ENCODE measurements around the gene SGMS1.

SGMS1 gene

DNA sequence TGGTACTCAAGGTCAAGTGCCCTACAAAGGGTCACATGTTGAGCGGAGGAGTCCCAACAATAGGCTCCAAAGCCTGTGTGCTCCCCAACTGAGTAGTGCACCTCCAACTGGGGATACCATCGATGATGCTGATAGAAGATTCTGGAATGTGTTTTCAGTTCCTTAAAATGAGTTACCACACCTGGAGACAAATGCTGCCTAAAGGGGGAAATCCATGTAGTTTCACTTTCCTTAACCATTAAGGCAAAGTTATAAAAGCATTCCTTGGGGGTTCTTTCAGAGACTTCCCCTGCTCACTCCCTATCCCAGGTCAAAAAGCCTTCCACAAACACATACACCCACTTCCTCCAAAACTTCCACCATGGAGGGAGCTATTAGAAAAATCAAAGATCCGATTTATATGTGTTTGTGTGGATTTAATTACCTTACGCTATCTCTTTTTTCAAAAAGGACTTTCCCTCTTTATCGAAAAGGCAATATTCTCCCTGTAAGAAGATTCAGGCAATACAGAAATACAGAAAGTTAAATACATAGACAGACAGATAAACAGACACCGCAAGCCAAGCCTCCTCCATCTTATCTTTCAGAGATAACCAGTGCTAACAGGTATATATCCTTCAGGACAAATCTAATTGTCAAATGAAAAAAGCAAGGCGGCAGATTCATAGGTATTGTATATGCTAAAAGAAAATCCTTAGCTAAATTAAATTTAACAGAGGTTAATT lies 236.6 kb downstream of the SGMS1 start:
- H3K27ac ChIP-seq: no peak overlapping the region
- TF ChIP-seq, protein P1, sequence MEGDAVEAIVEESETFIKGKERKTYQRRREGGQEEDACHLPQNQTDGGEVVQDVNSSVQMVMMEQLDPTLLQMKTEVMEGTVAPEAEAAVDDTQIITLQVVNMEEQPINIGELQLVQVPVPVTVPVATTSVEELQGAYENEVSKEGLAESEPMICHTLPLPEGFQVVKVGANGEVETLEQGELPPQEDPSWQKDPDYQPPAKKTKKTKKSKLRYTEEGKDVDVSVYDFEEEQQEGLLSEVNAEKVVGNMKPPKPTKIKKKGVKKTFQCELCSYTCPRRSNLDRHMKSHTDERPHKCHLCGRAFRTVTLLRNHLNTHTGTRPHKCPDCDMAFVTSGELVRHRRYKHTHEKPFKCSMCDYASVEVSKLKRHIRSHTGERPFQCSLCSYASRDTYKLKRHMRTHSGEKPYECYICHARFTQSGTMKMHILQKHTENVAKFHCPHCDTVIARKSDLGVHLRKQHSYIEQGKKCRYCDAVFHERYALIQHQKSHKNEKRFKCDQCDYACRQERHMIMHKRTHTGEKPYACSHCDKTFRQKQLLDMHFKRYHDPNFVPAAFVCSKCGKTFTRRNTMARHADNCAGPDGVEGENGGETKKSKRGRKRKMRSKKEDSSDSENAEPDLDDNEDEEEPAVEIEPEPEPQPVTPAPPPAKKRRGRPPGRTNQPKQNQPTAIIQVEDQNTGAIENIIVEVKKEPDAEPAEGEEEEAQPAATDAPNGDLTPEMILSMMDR (conservative IDR thresholded peaks at IDR 0.05): no peak

DNA sequence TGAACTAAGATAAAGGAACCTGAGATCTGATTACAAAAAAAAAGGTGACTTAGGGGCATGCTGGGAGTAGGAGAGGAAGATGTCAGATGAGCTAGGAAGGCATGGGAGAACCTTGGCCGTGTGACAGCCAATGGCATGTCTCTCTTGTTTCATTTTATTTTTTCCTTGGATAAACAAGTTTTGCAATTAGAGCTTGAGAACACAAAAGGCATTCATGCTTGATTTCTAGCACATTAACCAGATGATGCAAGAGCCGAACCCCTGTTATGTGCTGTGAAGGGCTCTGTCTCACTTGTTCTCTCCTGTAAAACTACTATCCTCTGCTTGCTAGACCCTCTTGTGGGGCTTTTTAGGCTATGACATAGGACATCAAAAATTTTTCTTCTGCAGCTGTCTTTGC lies 238.1 kb downstream of the SGMS1 start:
- H3K27ac ChIP-seq: no peak overlapping the region

DNA sequence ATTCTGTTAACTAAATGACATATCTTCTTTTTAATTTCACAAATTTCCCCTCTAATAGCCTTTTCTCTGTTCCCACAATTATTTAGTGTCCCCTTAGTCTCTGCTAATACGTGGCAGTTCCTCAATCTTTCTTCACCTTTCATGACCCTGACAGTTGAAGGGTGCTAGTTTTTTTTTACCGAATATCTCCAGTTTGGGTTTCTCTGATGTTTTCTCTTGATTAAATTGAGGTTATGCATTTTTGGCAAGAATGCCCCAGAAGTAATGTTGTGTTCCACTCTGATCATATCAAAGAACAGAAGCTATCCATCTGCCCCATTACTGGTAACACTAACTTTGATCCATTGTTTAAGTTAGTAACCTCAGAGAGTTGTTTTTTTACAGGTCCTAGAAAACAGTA lies 238.9 kb downstream of the SGMS1 start:
- H3K27ac ChIP-seq: no peak overlapping the region
- TF ChIP-seq, protein P1 (conservative IDR thresholded peaks at IDR 0.05): no peak

More for the DNA sequence above, 238.1 kb downstream of the SGMS1 start:
- TF ChIP-seq, protein P1 (conservative IDR thresholded peaks at IDR 0.05): no peak

DNA sequence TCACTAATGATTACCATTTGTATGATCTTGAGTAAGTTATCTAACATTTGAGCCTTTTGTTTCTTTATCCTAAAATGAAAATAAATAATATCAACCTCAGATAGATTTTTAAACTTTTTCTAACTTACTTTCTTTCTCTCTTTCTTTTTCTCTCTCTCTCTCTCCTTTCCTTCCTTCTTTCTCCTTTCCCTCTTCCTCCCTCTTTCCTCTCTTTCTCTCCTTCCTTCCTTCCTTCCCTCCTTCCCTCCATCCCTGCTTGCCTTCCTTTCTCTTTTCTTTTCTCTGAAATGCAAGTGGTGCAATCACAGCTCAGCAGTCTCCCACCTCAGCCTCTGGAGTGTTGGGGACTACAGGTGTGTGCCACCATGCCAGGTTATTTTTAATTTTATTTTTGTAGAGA lies 239.5 kb downstream of the SGMS1 start:
- H3K27ac ChIP-seq: no peak overlapping the region
- TF ChIP-seq, protein P1 (conservative IDR thresholded peaks at IDR 0.05): no peak

DNA sequence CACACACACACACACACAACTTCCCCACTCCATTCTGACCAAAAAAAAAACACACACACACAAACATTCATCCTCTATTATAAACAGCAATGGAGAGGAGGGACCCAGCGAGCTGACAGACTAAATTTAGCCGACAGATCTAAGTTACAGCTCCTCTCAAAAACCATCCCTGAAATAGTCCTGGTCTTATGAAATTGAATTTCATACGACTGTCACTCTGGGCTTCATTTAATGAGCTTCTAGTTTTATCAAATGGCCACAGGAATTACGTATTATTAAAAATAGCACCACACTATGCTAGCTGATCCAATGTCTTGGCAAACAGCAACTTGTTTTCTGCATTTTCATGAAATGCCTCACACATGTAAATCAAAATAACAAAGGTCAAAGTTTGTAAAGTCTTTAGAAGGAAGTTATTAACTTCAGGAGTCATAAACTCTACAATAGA lies 241.2 kb downstream of the SGMS1 start:
- TF ChIP-seq, protein P1 (conservative IDR thresholded peaks at IDR 0.05): no peak
- H3K27ac ChIP-seq: no peak overlapping the region

DNA sequence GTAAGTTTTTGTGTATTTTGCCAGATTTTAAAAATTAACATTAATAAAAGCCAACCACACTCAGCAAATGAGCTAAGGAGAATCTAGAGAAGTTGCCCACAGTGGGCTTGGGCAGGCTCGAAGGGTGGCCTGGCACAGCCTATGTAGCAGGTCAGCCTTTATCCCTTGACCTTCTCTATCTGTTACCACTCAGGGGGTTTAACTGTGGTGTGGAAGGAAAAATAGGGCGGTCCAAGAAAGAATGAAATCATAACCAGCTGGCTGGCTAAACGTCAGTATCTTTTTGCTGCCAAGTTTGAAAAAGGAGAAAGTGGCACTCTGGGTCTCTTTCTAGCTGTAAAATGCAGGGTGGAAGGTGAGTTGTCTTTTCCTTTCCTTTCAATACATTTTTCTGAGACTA lies 242.1 kb downstream of the SGMS1 start:
- TF ChIP-seq, protein P1 (conservative IDR thresholded peaks at IDR 0.05): no peak
- no peak overlapping the region for H3K27ac ChIP-seq

DNA sequence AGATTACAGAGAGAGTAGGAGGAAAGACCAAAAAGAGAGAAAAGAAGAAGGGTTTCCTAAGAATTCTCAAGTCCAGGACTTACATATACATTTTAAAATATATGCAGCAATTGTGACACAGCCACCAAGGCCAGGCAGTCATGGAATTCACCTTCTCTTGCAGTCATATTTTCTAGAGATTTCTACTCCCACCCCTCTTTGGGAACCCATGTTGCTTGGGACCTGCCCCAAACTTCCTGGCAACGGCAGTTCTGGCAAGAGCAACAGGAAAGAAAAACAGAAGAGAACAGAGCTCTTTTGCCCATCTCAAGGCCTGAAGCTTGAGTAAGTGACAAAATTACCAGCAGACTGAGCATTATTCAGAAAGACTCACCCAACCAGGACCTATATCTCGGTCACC lies 244.1 kb downstream of the SGMS1 start:
- TF ChIP-seq, protein P1 (conservative IDR thresholded peaks at IDR 0.05): no peak
- no peak overlapping the region for H3K27ac ChIP-seq
